Heart left ventricle (tissue), 16 donors: ENCODE results near the gene PPM1L. TPM values are rescaled to one million over a fixed set of nuclear protein-coding genes. Genes with fewer than 3 reads are reported as not detected.
A peak's percentile ranks its signal among the peaks of the same experiment; 100 is the strongest.

ENCODE experiments used
- ATAC-seq, 4 donors: fragments of 200-7000 bp; cut with Tn5 transposase; one replicate each; pipeline ENCODE4 v1.9.1; 2020 to 2022; ENCODE audit warnings: moderate library complexity in 4 of 4, mild to moderate bottlenecking in 3 of 4, moderate number of reproducible peaks in 1 of 4
- DNase-seq, 5 donors: peaks; one replicate each; pipeline ENCODE4 v3.0.0-alpha.2; 2020
- H3K27ac ChIP-seq, 12 donors: fragments of 200-600 bp; sonication (generic) in 4 of 12; one replicate each; pipeline versions ENCODE4 v1.5.0 to v1.8.0; 2016 to 2022; ENCODE audit warnings: mild to moderate bottlenecking in 2 of 12
- H3K27me3 ChIP-seq, 9 donors: fragments of 200-600 bp; sonication (generic) in 2 of 9; one replicate each; pipeline versions ENCODE4 v1.5.1 to v1.8.0; 2016 to 2022; ENCODE audit warnings: mild to moderate bottlenecking in 3 of 9
- H3K36me3 ChIP-seq, 9 donors: fragments of 200-600 bp; sonication (generic) in 2 of 9; one replicate each; pipeline versions ENCODE4 v1.5.0 to v1.8.0; 2018 to 2022; ENCODE audit warnings: mild to moderate bottlenecking in 2 of 9
- H3K4me1 ChIP-seq, 12 donors: fragments of 200-600 bp; sonication (generic) in 4 of 12; one replicate each; pipeline versions ENCODE4 v1.5.0 to v1.8.0; 2016 to 2022; ENCODE audit warnings: mild to moderate bottlenecking in 3 of 12
- H3K4me3 ChIP-seq, 12 donors: fragments of 200-600 bp; sonication (generic) in 4 of 12; one replicate each; pipeline versions ENCODE4 v1.5.0 to v1.8.0; 2017 to 2022; ENCODE audit warnings: mild to moderate bottlenecking in 9 of 12, moderate library complexity in 4 of 12
- H3K9me3 ChIP-seq, 12 donors: fragments of 200-600 bp; sonication (generic) in 4 of 12; one replicate each; pipeline versions ENCODE4 v1.5.0 to v1.8.0; 2016 to 2022; ENCODE audit warnings: mild to moderate bottlenecking in 1 of 12
- POLR2A ChIP-seq, 2 donors: fragments of 450-650 bp; IDR thresholded peaks; one replicate each; pipeline ENCODE4 v1.6.1; 2017; ENCODE audit warnings: antibody characterized with exemption in 2 of 2, mild to moderate bottlenecking in 2 of 2, moderate library complexity in 2 of 2
- WGBS, 4 donors: extraction: QIAGEN DNeasy Blood & Tissue Kit in 2 of 4; methylation state at CpG; one replicate each; pipeline versions ENCODE4 v1.1.5 to v1.1.7; 2013 to 2018; 5-methylcytosine and 5-hydroxymethylcytosine counted together
- intact Hi-C, 10 donors: fragments of 100-400 bp; cut with DNase I; formaldehyde crosslinking; loops; one replicate each; pipeline versions ENCODE4 v1.11.1 to v1.14.2; 2022
- polyA plus RNA-seq, 2 donors: library from polyadenylated mRNA; stranded (reverse); fragments of 200-250 nt; gene quantifications; one replicate each; pipeline ENCODE4 v1.2.3, GENCODE V29; 2013
- total RNA-seq, 9 donors: library from RNA; depleted of rRNA in 2 of 9; stranded (reverse); fragments of >200 nt in 2 of 9; fragmentation: NEBNext Ultra II Directional in 3 of 9; extraction: Animal tissue kit (Norgen Biotek cat#: 25700) in 3 of 9; gene quantifications; one replicate each; pipeline versions ENCODE4 v1.1.0 to v1.2.4, GENCODE V29; 2016 to 2023
- TF ChIP-seq, protein P1 (sequence below), 12 donors: fragments of 200-600 bp; sonication (generic) in 4 of 12; IDR thresholded peaks; one replicate each; pipeline versions ENCODE4 v1.5.0 to v1.8.0; 2018 to 2022; ENCODE audit warnings: antibody characterized with exemption in 12 of 12, mild to moderate bottlenecking in 5 of 12
- donor health status: ischemic (EF 13 %, LVEDD 7.1; RV severe dilation, severe dysfunction).
- donor health status: healthy with polysubstance abuse.
- donor health status: DM: no; HTN: yes; CAD: no.
- donor health status: DM: no; HTN: no; CAD: no.
- donor health status: ischemic (EF 25% LVEDD 6.9; RV normal size, moderate dysfunction).
- donor health status: ischemic (EF 25% LVEDD 5.7; RV mildly dilated, moderate dysfunction).
- donor health status: healthy.
- donor health status: DM: yes; HTN: yes; CAD: no.
- donor health status: ischemic (EF 35%, LVEDD 5.7; RV mildly dilated, moderate dysfunction).
- donor health status: nonischemic (EF 11% LVEDD 7.7; RV severe dilation, severe dysfunction).
- donor health status: DM: yes; HTN: yes; CAD: no.
- donor health status: PGD.
- donor health status: ischemic (EF 29% LVEDD 5.4; RV normal size, mild dysfunction).
- donor health status: nonischemic (EF 23%, LVEDD 6.1; RV moderate dilation, normal function).

The PPM1L gene
- total and polyA plus RNA-seq, 11 donors: 6.2 to 89.6 (median 41.7) TPM

- no peak overlapping the region for H3K4me3 ChIP-seq
- TF ChIP-seq, protein P1, sequence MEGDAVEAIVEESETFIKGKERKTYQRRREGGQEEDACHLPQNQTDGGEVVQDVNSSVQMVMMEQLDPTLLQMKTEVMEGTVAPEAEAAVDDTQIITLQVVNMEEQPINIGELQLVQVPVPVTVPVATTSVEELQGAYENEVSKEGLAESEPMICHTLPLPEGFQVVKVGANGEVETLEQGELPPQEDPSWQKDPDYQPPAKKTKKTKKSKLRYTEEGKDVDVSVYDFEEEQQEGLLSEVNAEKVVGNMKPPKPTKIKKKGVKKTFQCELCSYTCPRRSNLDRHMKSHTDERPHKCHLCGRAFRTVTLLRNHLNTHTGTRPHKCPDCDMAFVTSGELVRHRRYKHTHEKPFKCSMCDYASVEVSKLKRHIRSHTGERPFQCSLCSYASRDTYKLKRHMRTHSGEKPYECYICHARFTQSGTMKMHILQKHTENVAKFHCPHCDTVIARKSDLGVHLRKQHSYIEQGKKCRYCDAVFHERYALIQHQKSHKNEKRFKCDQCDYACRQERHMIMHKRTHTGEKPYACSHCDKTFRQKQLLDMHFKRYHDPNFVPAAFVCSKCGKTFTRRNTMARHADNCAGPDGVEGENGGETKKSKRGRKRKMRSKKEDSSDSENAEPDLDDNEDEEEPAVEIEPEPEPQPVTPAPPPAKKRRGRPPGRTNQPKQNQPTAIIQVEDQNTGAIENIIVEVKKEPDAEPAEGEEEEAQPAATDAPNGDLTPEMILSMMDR (IDR thresholded peaks at IDR 0.05): no peak
- TF ChIP-seq POLR2A (IDR thresholded peaks at IDR 0.05): no peak
- no peak overlapping the region for H3K27ac ChIP-seq
- WGBS, 4 donors: 68 to 76% (median 70%) methylated on average over 4 of the region's 4 CpGs
- intact Hi-C loops: no loop called here
- H3K36me3 ChIP-seq: no peaks in the 10 kb centered on the region
- ATAC-seq (peak in 1 of 4 donors; percentile 30), DNase-seq (no peak)
- peaks cover 0 to 3% (median 0%) of the 10 kb centered on the region in 12 donors for H3K4me1 ChIP-seq
- H3K9me3 ChIP-seq: no peaks in the 10 kb centered on the region
- H3K27me3 ChIP-seq: no peaks in the 10 kb centered on the region
Measured at GRCh38 chr3:161049683-161050248, 293.7 kb downstream of the PPM1L start.

GRCh38 chr3:161050935-161051334, 294.9 kb downstream of the PPM1L start:
- intact Hi-C loops: no loop called here
- 73 to 97% (median 87%) methylated on average over 3 of the region's 3 CpGs for WGBS, 4 donors
- ATAC-seq: no peak

DNA sequence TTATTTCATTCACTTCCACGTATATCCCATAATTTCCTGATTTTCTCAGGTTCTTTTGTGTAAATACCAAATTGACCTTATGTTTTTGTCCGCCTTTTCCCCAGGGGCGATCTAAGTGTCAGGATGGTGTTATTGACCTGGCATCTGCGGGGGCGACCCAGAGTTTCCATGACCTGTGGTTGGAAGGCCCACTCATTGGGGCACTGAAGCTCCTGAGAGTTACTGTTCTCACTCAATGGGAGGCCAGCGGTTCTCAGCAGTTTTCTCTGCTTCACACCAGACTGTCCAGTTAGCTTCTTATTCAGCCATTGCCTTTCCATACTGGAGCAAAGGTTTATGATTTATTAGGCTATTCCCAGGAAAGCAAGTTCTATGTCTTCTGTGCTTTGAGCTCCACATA, 295.8 kb downstream of the PPM1L start:
- no peak for TF ChIP-seq POLR2A (IDR thresholded peaks at IDR 0.05)
- TF ChIP-seq, protein P1 (IDR thresholded peaks at IDR 0.05): no peak
- DNase-seq (no peak), ATAC-seq (no peak)
- Histone ChIP-seq H3K4me1 (peaks cover 0 to 3% (median 0%) of the 10 kb centered on the region in 12 donors), H3K27ac (no peak overlapping the region), H3K4me3 (no peak overlapping the region), H3K27me3 (no peaks in the 10 kb centered on the region), H3K9me3 (no peaks in the 10 kb centered on the region), H3K36me3 (no peaks in the 10 kb centered on the region)
- 90 to 92% (median 91%) methylated on average over 6 of the region's 6 CpGs for WGBS, 4 donors
- intact Hi-C loops: no loop called here

More at GRCh38 chr3:161050935-161051334, 294.9 kb downstream of the PPM1L start:
- Histone ChIP-seq H3K4me1 (peaks cover 0 to 3% (median 0%) of the 10 kb centered on the region in 12 donors), H3K4me3 (no peak overlapping the region), H3K27ac (no peak overlapping the region), H3K36me3 (no peaks in the 10 kb centered on the region), H3K27me3 (no peaks in the 10 kb centered on the region), H3K9me3 (no peaks in the 10 kb centered on the region)
- TF ChIP-seq, protein P1 (IDR thresholded peaks at IDR 0.05): no peak
- no peak for TF ChIP-seq POLR2A (IDR thresholded peaks at IDR 0.05)
- no peak for DNase-seq

GRCh38 chr3:161054860-161055604, 299.0 kb downstream of the PPM1L start:
- no peak overlapping the region for H3K4me3 ChIP-seq
- H3K36me3 ChIP-seq: no peaks in the 10 kb centered on the region
- ATAC-seq (no peak), DNase-seq (no peak)
- H3K4me1 ChIP-seq: no peaks in the 10 kb centered on the region
- H3K27ac ChIP-seq: no peak overlapping the region
- no peak for TF ChIP-seq POLR2A (IDR thresholded peaks at IDR 0.05)
- TF ChIP-seq, protein P1 (IDR thresholded peaks at IDR 0.05): no peak
- no peaks in the 10 kb centered on the region for H3K9me3 ChIP-seq
- no peaks in the 10 kb centered on the region for H3K27me3 ChIP-seq
- intact Hi-C loops: no loop called here
- 73 to 83% (median 79%) methylated on average over 5 of the region's 5 CpGs for WGBS, 4 donors
